ENCODE results near the gene BCAS3. TPM values are rescaled to one million over a fixed set of nuclear protein-coding genes. Genes with fewer than 3 reads are reported as not detected.

The BCAS3 gene
- polyA plus RNA-seq, 1 experiment, result 17.5 TPM

- POLR2A ChIA-PET, result no interaction called here
- DNase-seq (ENCODE audit: low read depth, low spot score), result no peak
- no peak overlapping the region for H3K27ac ChIP-seq (ENCODE audit: low read depth, low read length)
These were observed 709.4 kb downstream of the BCAS3 start for GRCh38 chr17:61387011-61387410.

DNA sequence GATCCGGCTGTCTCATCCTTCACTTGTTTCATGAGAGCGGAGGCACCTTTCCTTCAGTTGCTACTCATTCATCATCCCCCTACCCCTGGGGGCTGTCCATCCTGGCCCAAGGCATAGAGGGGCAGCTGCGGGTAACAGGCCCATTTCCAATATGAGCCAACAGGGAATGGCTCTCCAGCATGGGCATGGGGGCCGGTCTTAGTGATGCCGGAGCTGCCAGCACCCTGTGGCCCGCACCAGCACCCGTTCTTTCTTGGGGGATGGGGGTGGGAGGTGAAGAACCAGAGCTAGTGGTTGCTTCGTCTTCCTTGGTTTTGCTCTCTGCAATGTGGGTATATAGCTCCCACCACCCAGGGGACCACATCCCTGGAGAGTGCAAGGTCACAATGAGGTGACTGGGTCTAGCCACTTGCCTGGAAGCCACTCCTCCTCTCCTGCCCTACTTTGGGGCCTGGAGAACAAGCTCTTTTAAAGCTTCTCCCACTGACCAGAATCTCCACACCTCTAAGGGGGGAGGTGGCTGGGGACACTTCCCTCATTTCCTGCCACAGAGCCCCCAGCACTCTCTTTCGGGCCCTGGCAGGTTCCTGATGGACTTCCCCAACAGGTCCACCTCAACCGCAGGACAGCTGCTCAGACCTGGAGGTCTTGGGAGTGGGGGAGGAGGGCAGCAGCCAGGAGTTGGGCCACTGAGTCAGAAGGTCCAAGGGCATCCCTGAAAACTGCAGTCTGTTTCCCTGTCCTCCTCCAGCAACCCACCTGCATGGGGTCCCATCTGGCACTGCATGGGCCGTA is 710.1 kb downstream of the BCAS3 start:
- Histone ChIP-seq H3K9me3 (ENCODE audit: control insufficient read depth, insufficient read depth, low read length) (no peaks in the 10 kb centered on the region), H3K4me3 (ENCODE audit: low read depth, low read length) (no peak overlapping the region), H3K27ac (ENCODE audit: low read depth, low read length) (no peak overlapping the region), H3K27me3 (ENCODE audit: control insufficient read depth, insufficient read depth, low read length) (no peaks in the 10 kb centered on the region)
- no peak for DNase-seq (ENCODE audit: low read depth, low spot score)
- TF ChIP-seq, protein P1, sequence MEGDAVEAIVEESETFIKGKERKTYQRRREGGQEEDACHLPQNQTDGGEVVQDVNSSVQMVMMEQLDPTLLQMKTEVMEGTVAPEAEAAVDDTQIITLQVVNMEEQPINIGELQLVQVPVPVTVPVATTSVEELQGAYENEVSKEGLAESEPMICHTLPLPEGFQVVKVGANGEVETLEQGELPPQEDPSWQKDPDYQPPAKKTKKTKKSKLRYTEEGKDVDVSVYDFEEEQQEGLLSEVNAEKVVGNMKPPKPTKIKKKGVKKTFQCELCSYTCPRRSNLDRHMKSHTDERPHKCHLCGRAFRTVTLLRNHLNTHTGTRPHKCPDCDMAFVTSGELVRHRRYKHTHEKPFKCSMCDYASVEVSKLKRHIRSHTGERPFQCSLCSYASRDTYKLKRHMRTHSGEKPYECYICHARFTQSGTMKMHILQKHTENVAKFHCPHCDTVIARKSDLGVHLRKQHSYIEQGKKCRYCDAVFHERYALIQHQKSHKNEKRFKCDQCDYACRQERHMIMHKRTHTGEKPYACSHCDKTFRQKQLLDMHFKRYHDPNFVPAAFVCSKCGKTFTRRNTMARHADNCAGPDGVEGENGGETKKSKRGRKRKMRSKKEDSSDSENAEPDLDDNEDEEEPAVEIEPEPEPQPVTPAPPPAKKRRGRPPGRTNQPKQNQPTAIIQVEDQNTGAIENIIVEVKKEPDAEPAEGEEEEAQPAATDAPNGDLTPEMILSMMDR (IDR thresholded peaks at IDR 0.05; ENCODE audit: low read depth, low read length), result no peak
- CTCF ChIA-PET, result interaction anchor here (1.0 kb wide), 1 partner anchor 314 kb away, joined by 3 read pairs; no protein-coding TSS in a partner anchor
- POLR2A ChIA-PET, result no interaction called here

More at GRCh38 chr17:61387011-61387410, 709.4 kb downstream of the BCAS3 start:
- TF ChIP-seq, protein P1 (IDR thresholded peaks at IDR 0.05; ENCODE audit: low read depth, low read length), result no peak
- Histone ChIP-seq H3K4me3 (ENCODE audit: low read depth, low read length) (no peak overlapping the region), H3K27me3 (ENCODE audit: control insufficient read depth, insufficient read depth, low read length) (no peaks in the 10 kb centered on the region), H3K9me3 (ENCODE audit: control insufficient read depth, insufficient read depth, low read length) (no peaks in the 10 kb centered on the region)
- CTCF ChIA-PET, result no interaction called here

DNA sequence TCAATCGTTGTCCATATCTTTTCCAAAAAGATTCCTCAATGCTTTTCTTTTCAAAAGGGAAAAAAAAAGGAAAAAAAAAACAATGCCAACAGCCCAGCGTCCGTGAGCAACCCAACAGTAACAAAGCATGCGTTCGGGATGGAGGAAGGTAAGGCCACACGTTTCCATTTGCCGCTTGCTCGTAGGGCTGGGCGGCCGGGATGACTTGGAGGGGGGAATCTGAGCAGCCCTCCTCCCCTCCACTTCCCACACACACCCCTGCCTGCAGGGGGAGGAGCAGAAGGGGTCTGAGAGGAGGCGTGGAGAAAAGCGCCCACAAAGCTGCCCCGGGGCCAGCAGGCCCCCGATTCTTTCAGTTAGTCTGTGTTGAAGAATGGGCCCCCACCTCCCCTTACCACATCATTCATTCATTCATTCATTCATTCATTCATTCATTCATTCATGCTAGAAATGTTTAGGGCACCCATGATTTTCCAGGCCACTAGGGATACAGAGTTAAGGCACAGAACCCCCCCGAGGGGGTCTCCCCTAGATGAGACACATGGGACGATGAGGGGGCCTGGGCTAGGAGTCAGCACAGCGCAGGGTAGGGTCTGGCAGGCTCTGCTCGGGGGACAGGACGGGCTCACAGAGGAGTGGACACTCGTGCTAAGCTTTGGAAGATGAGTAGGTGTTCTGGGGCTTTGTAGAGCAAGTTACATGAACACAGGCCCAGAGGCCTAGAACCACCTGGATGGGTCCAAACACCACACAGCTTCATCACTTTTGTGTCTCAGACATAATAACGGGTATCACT is 711.1 kb downstream of the BCAS3 start:
- TF ChIP-seq, protein P1 (IDR thresholded peaks at IDR 0.05; ENCODE audit: low read depth, low read length), result no peak
- Histone ChIP-seq H3K27ac (ENCODE audit: low read depth, low read length) (no peak overlapping the region), H3K9me3 (ENCODE audit: control insufficient read depth, insufficient read depth, low read length) (no peaks in the 10 kb centered on the region), H3K4me3 (ENCODE audit: low read depth, low read length) (no peak overlapping the region), H3K27me3 (ENCODE audit: control insufficient read depth, insufficient read depth, low read length) (no peaks in the 10 kb centered on the region)
- no peak for DNase-seq (ENCODE audit: low read depth, low spot score)
- CTCF ChIA-PET, result interaction anchor here (2.2 kb wide), 1 partner anchor 388 kb away, joined by 16 read pairs; no protein-coding TSS in a partner anchor
- POLR2A ChIA-PET, result interaction anchor here (0.5 kb wide), 1 partner anchor 16 kb away, joined by 3 read pairs; no protein-coding TSS in a partner anchor

GRCh38 chr17:61389670-61390478 is 712.2 kb downstream of the BCAS3 start:
- CTCF ChIA-PET, result interaction anchor here (0.6 to 2.2 kb wide), 32 partner anchors 9 to 669 kb away, joined by 3 to 16 read pairs (median 4); no protein-coding TSS in a partner anchor
- Histone ChIP-seq H3K4me3 (ENCODE audit: low read depth, low read length) (no peak overlapping the region), H3K27ac (ENCODE audit: low read depth, low read length) (peak overlapping the region; percentile 31), H3K27me3 (ENCODE audit: control insufficient read depth, insufficient read depth, low read length) (no peaks in the 10 kb centered on the region), H3K9me3 (ENCODE audit: control insufficient read depth, insufficient read depth, low read length) (no peaks in the 10 kb centered on the region)
- TF ChIP-seq, protein P1 (IDR thresholded peaks at IDR 0.05; ENCODE audit: low read depth, low read length), result peak; percentile 95
- DNase-seq (ENCODE audit: low read depth, low spot score), result no peak
- POLR2A ChIA-PET, result interaction anchor here (0.5 kb wide), 1 partner anchor 17 kb away, joined by 3 read pairs; no protein-coding TSS in a partner anchor
